Uterus (tissue), 2 donors: ENCODE data around the gene MMP3.

Experiments used
- POLR2A ChIP-seq, 2 donors: fragments of 450-650 bp; IDR thresholded peaks; one replicate each; pipeline ENCODE4 v1.6.1; 2016; ENCODE audit warnings: antibody characterized with exemption in 2 of 2, mild to moderate bottlenecking in 1 of 2, moderate library complexity in 1 of 2
- TF ChIP-seq, protein P1 (sequence below), 4 experiments: fragments of 200-600 bp in 2 of 4; fragments of 450-650 bp in 2 of 4; sonication (generic) in 2 of 4; IDR thresholded peaks; one replicate each; pipeline ENCODE4 v1.5.1; 2016 to 2019; ENCODE audit warnings: antibody characterized with exemption in 4 of 4, mild to moderate bottlenecking in 2 of 4, moderate library complexity in 1 of 4

DNA sequence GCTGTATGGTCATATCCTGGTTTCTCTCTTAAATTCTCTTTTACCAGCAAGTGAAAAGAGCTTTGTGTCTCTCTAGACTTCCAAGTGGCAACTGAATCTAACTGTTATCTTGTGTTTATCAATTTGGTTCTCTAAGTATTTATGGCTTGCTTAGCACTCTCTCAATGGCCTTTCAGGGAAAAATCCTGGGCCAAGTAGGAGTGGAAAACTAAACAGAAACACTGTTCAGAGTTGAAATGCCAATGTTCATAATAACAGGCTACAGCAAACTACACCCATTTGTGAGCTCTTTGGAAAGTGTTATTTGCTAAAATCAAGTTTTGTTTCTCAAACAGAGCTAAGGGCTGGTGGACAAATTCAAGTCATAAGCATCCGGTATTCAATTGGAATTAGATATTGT, 21.3 kb upstream of the MMP3 start:
- TF ChIP-seq, protein P1, sequence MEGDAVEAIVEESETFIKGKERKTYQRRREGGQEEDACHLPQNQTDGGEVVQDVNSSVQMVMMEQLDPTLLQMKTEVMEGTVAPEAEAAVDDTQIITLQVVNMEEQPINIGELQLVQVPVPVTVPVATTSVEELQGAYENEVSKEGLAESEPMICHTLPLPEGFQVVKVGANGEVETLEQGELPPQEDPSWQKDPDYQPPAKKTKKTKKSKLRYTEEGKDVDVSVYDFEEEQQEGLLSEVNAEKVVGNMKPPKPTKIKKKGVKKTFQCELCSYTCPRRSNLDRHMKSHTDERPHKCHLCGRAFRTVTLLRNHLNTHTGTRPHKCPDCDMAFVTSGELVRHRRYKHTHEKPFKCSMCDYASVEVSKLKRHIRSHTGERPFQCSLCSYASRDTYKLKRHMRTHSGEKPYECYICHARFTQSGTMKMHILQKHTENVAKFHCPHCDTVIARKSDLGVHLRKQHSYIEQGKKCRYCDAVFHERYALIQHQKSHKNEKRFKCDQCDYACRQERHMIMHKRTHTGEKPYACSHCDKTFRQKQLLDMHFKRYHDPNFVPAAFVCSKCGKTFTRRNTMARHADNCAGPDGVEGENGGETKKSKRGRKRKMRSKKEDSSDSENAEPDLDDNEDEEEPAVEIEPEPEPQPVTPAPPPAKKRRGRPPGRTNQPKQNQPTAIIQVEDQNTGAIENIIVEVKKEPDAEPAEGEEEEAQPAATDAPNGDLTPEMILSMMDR (IDR thresholded peaks at IDR 0.05), result no peak
- TF ChIP-seq POLR2A (IDR thresholded peaks at IDR 0.05), result no peak
